SK-N-SH treated with all-trans-retinoic acid at 6 μM for 48 hours (cell line): ENCODE data around the gene PAPPA2.

Source experiments
- ATAC-seq: fragments of 200-7000 bp; cut with Tn5 transposase; 3 replicates; pipeline ENCODE4 v1.9.1; 2020; ENCODE audit warnings: mild to moderate bottlenecking, moderate library complexity
- ARNTL ChIP-seq: fragments of 450-650 bp; formaldehyde crosslinking; IDR thresholded peaks from 2 replicates; pipeline ENCODE4 v1.5.0; 2020; ENCODE audit warnings: low read depth, mild to moderate bottlenecking, moderate library complexity, borderline replicate concordance
- BACH2 ChIP-seq: fragments of 250-450 bp; sonication (Bioruptor Pico); IDR thresholded peaks from 2 replicates; pipeline ENCODE4 v1.9.0; 2021; ENCODE audit warnings: mild to moderate bottlenecking, borderline replicate concordance
- ESRRG ChIP-seq: fragments of 250-450 bp; sonication (Bioruptor Pico); IDR thresholded peaks from 2 replicates; pipeline ENCODE4 v1.6.1; 2021; ENCODE audit warnings: mild to moderate bottlenecking
- GLIS3 ChIP-seq: fragments of 250-450 bp; sonication (Bioruptor Pico); IDR thresholded peaks from 2 replicates; pipeline ENCODE4 v1.5.0; 2020; ENCODE audit warnings: mild to moderate bottlenecking, moderate library complexity
- ISL1 ChIP-seq: fragments of 250-450 bp; sonication (Bioruptor Pico); IDR thresholded peaks from 2 replicates; pipeline ENCODE4 v2.1.2; 2022; ENCODE audit warnings: mild to moderate bottlenecking, moderate library complexity
- PPARA ChIP-seq: fragments of 250-450 bp; sonication (Bioruptor Pico); IDR thresholded peaks from 2 replicates; pipeline ENCODE4 v1.5.0; 2020; ENCODE audit warnings: mild to moderate bottlenecking, borderline replicate concordance
- RARB ChIP-seq: fragments of 250-450 bp; sonication (Bioruptor Pico); IDR thresholded peaks from 2 replicates; pipeline ENCODE4 v1.8.0; 2021; ENCODE audit warnings: mild to moderate bottlenecking, moderate library complexity
- SNAI2 ChIP-seq: fragments of 250-450 bp; sonication (Bioruptor Pico); IDR thresholded peaks from 2 replicates; pipeline ENCODE4 v1.5.0; 2020; ENCODE audit warnings: mild to moderate bottlenecking, moderate library complexity
- TCF4 ChIP-seq: fragments of 250-450 bp; sonication (Bioruptor Pico); IDR thresholded peaks from 2 replicates; pipeline ENCODE4 v1.8.0; 2021; ENCODE audit warnings: mild to moderate bottlenecking, moderate library complexity, borderline replicate concordance
- TOX ChIP-seq: fragments of 250-450 bp; sonication (Bioruptor Pico); IDR thresholded peaks from 2 replicates; pipeline ENCODE4 v1.8.0; 2021; ENCODE audit warnings: mild to moderate bottlenecking, moderate library complexity, borderline replicate concordance
- ZC3H10 ChIP-seq: fragments of 250-450 bp; sonication (Bioruptor Pico); IDR thresholded peaks from 2 replicates; pipeline ENCODE4 v1.5.1; 2021; ENCODE audit warnings: mild to moderate bottlenecking, moderate library complexity
- ZFP3 ChIP-seq: fragments of 250-450 bp; sonication (Bioruptor Pico); IDR thresholded peaks from 2 replicates; pipeline ENCODE4 v1.5.0; 2020; ENCODE audit warnings: mild to moderate bottlenecking, moderate library complexity
- ZNF70 ChIP-seq: fragments of 450-650 bp; formaldehyde crosslinking; IDR thresholded peaks from 2 replicates; pipeline ENCODE4 v1.5.0; 2020; ENCODE audit warnings: mild to moderate bottlenecking, moderate library complexity
- ZNF8 ChIP-seq: fragments of 450-650 bp; formaldehyde crosslinking; IDR thresholded peaks from 2 replicates; pipeline ENCODE4 v1.5.0; 2020; ENCODE audit warnings: mild to moderate bottlenecking, moderate library complexity
- TF ChIP-seq, protein P1 (sequence below): fragments of 250-450 bp; sonication (Bioruptor Pico); IDR thresholded peaks from 2 replicates; pipeline ENCODE4 v1.5.0; 2020; ENCODE audit warnings: mild to moderate bottlenecking, moderate library complexity
- TF ChIP-seq, protein P2 (sequence below): fragments of 250-450 bp; sonication (Bioruptor Pico); IDR thresholded peaks from 2 replicates; pipeline ENCODE4 v1.5.1; 2021; ENCODE audit warnings: mild to moderate bottlenecking, moderate library complexity
- TF ChIP-seq, protein P3 (sequence below): fragments of 250-450 bp; sonication (Bioruptor Pico); IDR thresholded peaks from 2 replicates; pipeline ENCODE4 v1.5.1; 2020; ENCODE audit warnings: low read depth, mild to moderate bottlenecking, moderate library complexity
- TF ChIP-seq, protein P4 (sequence below): fragments of 250-450 bp; sonication (Bioruptor Pico); IDR thresholded peaks from 2 replicates; pipeline ENCODE4 v1.8.0; 2021; ENCODE audit warnings: low read depth, mild to moderate bottlenecking, moderate library complexity, borderline replicate concordance
- TF ChIP-seq, protein P5 (sequence below): fragments of 250-450 bp; sonication (Bioruptor Pico); IDR thresholded peaks from 2 replicates; pipeline ENCODE4 v1.8.0; 2020; ENCODE audit warnings: mild to moderate bottlenecking, moderate library complexity, borderline replicate concordance

The PAPPA2 gene

DNA sequence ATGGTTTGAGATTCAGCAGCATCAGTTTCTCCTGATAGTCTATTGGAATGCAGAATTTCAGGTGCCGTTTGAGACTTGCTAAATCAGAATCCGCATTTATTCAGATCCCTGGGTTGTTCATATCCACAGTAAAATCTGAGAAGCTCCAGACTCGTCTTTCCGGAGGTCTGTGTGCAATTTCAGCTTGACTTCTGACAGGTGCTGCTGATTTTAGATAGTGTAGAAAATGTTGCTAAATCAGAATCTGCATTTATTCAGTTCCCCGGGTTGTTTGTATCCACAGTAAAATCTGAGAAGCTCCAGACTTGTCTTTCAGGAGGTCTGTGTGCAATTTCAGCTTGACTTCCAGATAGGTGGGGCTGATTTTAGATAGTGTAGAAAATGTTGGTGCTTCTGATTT lies 113.7 kb downstream of the PAPPA2 start (continued):
- TF ChIP-seq, protein P1, sequence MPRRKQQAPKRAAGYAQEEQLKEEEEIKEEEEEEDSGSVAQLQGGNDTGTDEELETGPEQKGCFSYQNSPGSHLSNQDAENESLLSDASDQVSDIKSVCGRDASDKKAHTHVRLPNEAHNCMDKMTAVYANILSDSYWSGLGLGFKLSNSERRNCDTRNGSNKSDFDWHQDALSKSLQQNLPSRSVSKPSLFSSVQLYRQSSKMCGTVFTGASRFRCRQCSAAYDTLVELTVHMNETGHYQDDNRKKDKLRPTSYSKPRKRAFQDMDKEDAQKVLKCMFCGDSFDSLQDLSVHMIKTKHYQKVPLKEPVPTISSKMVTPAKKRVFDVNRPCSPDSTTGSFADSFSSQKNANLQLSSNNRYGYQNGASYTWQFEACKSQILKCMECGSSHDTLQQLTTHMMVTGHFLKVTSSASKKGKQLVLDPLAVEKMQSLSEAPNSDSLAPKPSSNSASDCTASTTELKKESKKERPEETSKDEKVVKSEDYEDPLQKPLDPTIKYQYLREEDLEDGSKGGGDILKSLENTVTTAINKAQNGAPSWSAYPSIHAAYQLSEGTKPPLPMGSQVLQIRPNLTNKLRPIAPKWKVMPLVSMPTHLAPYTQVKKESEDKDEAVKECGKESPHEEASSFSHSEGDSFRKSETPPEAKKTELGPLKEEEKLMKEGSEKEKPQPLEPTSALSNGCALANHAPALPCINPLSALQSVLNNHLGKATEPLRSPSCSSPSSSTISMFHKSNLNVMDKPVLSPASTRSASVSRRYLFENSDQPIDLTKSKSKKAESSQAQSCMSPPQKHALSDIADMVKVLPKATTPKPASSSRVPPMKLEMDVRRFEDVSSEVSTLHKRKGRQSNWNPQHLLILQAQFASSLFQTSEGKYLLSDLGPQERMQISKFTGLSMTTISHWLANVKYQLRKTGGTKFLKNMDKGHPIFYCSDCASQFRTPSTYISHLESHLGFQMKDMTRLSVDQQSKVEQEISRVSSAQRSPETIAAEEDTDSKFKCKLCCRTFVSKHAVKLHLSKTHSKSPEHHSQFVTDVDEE (CRISPR knock-in tag): no peak
- no peak for TF ChIP-seq RARB
- TF ChIP-seq, protein P2, sequence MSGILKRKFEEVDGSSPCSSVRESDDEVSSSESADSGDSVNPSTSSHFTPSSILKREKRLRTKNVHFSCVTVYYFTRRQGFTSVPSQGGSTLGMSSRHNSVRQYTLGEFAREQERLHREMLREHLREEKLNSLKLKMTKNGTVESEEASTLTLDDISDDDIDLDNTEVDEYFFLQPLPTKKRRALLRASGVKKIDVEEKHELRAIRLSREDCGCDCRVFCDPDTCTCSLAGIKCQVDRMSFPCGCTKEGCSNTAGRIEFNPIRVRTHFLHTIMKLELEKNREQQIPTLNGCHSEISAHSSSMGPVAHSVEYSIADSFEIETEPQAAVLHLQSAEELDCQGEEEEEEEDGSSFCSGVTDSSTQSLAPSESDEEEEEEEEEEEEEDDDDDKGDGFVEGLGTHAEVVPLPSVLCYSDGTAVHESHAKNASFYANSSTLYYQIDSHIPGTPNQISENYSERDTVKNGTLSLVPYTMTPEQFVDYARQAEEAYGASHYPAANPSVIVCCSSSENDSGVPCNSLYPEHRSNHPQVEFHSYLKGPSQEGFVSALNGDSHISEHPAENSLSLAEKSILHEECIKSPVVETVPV (CRISPR knock-in tag): no peak
- TF ChIP-seq, all 23 proteins: peak for 0

DNA sequence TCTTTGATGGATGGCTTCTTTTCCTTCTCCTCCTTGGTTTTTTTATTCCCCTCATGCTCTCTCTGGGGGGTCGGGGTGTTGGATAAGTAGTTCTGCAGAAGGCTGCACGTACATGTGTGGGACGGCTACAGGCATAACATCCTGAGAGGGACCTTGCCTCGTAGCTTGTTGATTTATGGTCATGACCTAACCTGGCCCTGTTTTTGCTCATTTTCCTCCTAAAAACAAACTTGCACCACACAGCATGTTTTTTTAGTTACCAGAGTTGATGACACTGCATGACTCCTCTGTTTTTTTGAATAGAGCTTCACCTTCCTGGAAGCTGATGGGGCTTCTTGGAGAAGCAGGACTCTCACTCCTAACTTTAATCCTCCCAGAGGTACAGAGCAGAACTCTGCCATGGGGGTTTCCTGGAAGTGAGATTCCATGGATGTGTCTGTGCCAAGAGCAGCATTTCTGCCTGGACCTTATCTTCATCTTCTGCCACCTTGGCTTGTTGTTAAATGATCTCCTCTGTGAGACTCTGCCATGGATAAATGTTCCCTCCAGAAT lies 114.7 kb downstream of the PAPPA2 start:
- TF ChIP-seq ISL1 (CRISPR knock-in tag): no peak
- no peak for TF ChIP-seq RARB
- no peak for TF ChIP-seq ZFP3 (CRISPR knock-in tag)
- no peak for TF ChIP-seq PPARA (CRISPR knock-in tag)
- no peak for TF ChIP-seq SNAI2 (CRISPR knock-in tag)
- TF ChIP-seq TOX (CRISPR knock-in tag): no peak
- no peak for TF ChIP-seq GLIS3 (CRISPR knock-in tag)
- TF ChIP-seq, protein P3, sequence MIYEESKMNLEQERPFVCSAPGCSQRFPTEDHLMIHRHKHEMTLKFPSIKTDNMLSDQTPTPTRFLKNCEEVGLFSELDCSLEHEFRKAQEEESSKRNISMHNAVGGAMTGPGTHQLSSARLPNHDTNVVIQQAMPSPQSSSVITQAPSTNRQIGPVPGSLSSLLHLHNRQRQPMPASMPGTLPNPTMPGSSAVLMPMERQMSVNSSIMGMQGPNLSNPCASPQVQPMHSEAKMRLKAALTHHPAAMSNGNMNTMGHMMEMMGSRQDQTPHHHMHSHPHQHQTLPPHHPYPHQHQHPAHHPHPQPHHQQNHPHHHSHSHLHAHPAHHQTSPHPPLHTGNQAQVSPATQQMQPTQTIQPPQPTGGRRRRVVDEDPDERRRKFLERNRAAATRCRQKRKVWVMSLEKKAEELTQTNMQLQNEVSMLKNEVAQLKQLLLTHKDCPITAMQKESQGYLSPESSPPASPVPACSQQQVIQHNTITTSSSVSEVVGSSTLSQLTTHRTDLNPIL: no peak
- no peak for TF ChIP-seq TCF4
- no peak for TF ChIP-seq ESRRG (CRISPR knock-in tag)
- no peak for TF ChIP-seq ZC3H10 (CRISPR knock-in tag)
- TF ChIP-seq, protein P4, sequence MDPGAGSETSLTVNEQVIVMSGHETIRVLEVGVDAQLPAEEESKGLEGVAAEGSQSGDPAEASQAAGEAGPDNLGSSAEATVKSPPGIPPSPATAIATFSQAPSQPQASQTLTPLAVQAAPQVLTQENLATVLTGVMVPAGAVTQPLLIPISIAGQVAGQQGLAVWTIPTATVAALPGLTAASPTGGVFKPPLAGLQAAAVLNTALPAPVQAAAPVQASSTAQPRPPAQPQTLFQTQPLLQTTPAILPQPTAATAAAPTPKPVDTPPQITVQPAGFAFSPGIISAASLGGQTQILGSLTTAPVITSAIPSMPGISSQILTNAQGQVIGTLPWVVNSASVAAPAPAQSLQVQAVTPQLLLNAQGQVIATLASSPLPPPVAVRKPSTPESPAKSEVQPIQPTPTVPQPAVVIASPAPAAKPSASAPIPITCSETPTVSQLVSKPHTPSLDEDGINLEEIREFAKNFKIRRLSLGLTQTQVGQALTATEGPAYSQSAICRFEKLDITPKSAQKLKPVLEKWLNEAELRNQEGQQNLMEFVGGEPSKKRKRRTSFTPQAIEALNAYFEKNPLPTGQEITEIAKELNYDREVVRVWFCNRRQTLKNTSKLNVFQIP (CRISPR knock-in tag): no peak
- no peak for TF ChIP-seq ZNF70 (CRISPR knock-in tag)
- no peak for ATAC-seq

DNA sequence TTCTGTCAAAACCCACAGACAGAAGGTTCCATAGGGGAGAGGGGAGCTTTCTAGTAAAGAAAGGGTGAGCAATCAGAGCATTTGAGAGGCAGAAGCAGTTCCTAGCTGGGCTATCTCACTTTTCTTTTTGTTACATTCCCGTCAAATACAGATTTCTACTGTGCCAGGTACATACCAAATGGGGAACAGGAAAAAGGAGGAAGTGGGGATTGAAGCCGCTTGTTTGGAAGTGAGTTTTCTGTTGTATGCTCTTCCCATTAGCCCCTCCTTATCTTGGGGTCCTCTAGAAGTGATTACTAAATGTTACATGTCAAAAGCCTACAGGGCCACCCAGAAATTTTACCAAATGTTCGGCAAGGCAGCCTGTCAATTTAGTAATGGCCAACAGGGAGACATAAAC lies 116.1 kb downstream of the PAPPA2 start:
- ATAC-seq: no peak

DNA sequence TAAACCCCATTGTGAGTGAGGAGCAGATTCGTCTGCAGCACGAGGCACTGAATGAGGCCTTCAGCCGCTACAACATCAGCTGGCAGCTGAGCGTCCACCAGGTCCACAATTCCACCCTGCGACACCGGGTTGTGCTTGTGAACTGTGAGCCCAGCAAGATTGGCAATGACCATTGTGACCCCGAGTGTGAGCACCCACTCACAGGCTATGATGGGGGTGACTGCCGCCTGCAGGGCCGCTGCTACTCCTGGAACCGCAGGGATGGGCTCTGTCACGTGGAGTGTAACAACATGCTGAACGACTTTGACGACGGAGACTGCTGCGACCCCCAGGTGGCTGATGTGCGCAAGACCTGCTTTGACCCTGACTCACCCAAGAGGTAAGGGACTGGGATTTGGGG lies 132.2 kb downstream of the PAPPA2 start:
- no peak for ATAC-seq
- TF ChIP-seq SNAI2 (CRISPR knock-in tag) (no peak), TCF4 (no peak), GLIS3 (CRISPR knock-in tag) (no peak), BACH2 (CRISPR knock-in tag) (no peak), ZNF8 (CRISPR knock-in tag) (no peak), ZC3H10 (CRISPR knock-in tag) (no peak), TOX (CRISPR knock-in tag) (no peak), PPARA (CRISPR knock-in tag) (no peak)
- TF ChIP-seq, protein P5, sequence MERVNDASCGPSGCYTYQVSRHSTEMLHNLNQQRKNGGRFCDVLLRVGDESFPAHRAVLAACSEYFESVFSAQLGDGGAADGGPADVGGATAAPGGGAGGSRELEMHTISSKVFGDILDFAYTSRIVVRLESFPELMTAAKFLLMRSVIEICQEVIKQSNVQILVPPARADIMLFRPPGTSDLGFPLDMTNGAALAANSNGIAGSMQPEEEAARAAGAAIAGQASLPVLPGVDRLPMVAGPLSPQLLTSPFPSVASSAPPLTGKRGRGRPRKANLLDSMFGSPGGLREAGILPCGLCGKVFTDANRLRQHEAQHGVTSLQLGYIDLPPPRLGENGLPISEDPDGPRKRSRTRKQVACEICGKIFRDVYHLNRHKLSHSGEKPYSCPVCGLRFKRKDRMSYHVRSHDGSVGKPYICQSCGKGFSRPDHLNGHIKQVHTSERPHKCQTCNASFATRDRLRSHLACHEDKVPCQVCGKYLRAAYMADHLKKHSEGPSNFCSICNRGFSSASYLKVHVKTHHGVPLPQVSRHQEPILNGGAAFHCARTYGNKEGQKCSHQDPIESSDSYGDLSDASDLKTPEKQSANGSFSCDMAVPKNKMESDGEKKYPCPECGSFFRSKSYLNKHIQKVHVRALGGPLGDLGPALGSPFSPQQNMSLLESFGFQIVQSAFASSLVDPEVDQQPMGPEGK (CRISPR knock-in tag): no peak
- TF ChIP-seq, protein P2 (CRISPR knock-in tag): no peak
- TF ChIP-seq, protein P3: no peak
- TF ChIP-seq, protein P1 (CRISPR knock-in tag): no peak

More for the DNA sequence above, 116.1 kb downstream of the PAPPA2 start:
- no peak for TF ChIP-seq ARNTL (CRISPR knock-in tag)
- TF ChIP-seq, all 23 proteins: peak for 0
